ENCODE data around the gene ADTRP.

The ADTRP gene

DNA sequence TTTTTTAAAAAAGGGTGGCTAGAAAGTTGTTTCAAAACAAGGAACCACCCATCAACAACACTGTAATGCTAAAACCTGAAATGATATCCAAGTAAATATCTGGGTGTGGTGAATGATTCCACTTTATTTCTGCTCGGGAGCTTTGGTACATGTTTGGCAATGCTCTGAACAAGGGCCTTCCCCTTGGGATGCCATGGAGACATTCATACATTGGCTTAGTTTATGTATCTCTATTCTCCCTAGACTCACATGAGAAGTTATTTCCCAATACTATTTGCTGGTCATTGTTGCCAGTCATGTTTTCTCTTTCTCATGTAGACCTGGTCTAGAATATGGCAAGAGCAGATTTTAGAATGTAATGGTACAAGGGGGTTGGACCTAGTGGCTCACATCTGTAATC lies 22.9 kb downstream of the ADTRP start:
- no peak for DNase-seq (ENCODE audit: low read depth, low spot score)

DNA sequence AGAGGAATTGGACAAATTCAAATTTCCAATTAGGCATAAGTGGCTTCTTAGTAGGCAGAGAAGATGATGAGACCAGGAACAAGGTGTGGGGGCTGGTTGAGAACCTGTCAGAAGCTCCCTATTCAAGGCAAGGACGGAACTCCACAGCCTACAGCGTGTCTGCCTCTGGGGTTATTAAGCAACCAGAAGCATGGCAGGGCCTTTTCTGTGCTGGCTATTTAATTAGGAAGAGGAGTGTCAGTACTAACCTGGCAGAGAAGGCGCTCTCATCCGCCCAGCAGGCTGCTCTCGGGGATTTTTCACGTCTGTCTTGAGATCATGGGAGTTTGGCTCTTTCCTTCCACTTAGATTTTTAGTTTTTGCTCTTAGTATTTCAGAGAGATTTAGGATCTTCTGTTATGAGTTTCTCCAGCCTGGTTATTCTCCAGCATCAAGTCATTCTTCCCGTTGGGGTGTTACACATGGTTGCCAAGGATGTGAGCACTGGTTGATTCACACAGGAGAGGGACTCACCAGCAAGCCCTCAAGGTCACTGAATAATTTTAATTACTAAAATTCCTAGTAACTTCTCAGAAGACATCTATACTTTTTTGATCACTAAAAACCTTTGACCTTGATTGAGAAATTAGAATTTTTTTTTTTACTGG lies 23.9 kb downstream of the ADTRP start:
- DNase-seq (ENCODE audit: low read depth, low spot score), result no peak

DNA sequence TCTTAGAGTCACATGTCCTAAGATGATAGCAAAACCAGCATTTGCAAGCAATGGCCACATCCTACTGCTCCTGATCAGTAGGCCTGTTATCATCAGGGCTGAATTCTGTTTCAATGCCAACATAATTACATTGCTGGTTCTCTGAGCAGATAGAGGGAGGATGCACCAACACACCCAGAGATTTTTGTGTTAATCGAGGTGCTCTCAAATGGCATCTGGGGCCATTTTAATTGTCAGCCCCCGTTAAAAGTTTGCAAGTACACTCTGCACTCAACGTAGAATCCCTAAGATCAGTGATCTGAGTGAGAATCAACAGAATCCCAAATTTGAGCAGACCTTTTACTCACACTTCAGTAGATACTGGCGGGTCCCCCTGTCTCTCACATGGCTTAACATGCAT lies 24.8 kb downstream of the ADTRP start:
- no peak for DNase-seq (ENCODE audit: low read depth, low spot score)

DNA sequence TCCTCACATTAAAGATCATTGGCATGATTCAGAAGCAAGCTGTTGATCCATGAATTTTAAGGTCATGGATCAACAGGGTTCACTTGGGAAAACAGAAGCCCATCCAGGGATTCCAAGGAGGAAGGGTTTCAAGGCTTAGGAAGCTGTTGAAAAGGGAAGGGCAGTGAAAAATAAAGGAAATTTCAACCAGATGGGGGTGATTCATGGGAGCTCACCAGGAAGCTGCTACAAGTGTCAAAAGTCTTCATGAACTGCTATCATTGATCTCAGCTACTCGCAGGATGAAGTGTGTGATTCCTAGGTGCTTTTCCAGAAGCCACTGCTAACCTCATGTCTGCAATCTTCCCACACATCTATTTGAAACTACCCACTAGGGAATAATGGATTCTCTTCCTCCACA lies 26.2 kb downstream of the ADTRP start:
- DNase-seq (ENCODE audit: low read depth, low spot score), result no peak

DNA sequence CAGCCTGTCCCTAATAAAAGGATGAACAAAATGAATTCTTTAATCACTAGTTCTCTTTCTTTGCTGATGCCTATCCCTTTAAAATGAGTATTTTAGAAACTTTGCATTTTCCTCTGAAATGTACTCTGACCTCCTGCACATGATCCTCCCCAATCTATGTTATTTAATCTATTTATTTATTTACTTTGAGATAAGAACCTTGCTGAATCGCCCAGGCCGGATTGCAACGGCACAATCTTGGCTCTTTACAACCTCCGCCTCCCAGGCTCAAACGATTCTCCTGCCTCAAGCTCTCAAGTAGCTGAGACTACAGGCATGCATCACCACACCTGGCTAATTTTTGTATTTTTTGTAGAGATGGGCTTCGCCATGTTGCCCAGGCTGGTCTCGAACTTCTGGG lies 27.9 kb downstream of the ADTRP start:
- no peak for DNase-seq (ENCODE audit: low read depth, low spot score)

DNA sequence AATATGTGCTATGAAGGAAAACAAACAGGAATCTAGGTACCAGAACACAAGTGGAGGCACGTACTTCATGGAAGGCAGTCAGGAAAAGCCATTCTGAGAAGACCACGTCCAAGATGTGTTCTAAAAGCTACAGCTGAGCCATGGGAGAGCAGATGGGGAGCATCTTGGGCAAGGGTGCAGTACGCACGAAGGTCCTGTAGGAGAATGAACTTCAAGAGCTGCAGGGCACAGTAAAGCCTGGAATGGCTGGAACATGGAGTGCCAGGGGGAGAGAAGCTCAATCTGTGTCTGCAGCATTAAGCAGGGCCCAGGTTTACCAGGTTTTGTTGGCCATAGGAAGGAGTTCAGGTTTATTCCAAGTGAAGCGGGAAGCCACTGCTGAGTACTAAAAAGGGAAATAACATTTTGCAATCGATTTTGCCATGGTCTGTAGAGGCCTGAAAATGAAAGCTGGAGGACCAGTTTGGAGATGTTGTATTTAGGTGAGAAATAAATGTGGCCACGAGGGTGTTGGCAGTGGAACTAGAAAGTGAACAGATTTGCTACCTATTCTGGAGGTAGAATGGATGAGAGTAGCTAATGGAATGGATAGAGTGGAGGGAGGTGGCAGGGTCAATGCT lies 29.9 kb downstream of the ADTRP start:
- DNase-seq (ENCODE audit: low read depth, low spot score), result no peak

DNA sequence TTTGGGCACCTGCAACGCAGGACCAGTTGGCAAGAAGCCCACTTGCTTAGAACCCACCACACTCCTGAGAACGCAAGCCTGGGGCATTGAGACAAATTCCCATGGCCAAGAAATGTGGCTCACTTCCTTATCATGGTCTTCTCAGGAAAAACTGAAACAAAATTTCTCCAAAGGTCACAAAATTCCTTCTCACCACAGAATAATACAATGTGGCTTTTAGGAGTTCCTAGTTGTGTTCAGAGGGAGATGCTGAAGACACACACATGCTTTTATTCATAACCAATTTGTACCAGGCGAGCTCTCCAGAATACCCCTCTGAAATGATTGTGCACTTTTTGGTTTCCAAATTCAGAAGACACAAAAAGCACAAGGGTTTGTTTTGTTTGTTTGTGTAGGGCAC lies 31.6 kb downstream of the ADTRP start:
- no peak for DNase-seq (ENCODE audit: low read depth, low spot score)

DNA sequence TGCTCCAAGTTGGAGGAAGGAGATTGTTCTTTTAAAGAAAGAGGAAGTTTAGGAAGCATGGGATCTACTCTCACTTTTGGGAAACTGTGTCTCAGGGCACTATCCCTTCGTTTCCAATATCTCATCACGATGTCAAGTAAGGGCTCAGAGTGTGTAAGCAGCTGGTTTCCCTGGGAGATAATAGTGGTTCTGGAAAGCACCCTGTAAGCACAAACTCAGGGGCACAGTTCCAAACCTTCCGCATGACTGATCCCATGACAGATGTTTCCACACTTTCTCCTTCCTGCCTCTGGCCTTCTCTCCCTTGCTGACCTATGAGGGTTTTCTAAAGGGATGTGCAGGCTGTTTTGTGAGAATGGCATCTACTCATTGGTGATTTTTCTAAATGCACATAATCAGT lies 33.9 kb downstream of the ADTRP start:
- no peak for DNase-seq (ENCODE audit: low read depth, low spot score)

DNA sequence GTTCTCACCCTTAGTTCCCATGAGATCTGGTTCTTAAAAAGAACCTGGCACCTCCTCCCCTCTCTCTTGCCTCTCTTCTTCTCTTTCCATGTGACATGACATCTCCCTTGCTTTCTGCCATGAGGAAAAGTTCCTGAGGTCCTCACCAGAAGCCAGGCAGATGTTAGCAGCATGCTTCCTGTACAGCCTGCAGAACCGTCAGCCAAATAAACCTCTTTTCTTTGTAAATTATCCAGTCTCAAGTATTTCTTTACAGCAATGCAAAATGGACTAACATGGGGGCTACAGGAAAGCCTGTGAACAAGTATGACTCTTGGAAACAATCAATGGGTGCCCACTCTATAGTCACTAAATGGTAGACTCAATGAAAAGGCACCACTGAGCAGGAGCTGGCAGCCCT lies 34.5 kb downstream of the ADTRP start:
- no peak for DNase-seq (ENCODE audit: low read depth, low spot score)

DNA sequence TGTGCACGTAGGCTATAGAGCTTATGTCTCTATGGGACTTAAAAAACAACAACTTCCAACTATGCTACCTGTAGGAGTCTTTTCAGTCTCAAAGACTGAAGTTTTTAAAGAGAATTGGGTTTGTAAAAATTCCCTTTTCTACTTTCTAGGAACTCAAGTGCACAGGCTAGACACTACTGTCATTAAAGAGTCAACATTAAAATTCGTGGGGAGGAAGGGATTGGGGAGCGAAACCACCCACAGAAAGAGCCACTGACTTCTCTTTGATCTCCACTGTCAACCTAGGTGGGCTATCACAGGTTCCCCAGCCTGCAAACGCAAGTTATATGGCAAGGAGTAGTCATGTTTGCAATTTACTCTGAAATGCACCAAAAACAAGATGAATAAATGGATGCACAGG lies 37.7 kb downstream of the ADTRP start:
- DNase-seq (ENCODE audit: low read depth, low spot score), result no peak

DNA sequence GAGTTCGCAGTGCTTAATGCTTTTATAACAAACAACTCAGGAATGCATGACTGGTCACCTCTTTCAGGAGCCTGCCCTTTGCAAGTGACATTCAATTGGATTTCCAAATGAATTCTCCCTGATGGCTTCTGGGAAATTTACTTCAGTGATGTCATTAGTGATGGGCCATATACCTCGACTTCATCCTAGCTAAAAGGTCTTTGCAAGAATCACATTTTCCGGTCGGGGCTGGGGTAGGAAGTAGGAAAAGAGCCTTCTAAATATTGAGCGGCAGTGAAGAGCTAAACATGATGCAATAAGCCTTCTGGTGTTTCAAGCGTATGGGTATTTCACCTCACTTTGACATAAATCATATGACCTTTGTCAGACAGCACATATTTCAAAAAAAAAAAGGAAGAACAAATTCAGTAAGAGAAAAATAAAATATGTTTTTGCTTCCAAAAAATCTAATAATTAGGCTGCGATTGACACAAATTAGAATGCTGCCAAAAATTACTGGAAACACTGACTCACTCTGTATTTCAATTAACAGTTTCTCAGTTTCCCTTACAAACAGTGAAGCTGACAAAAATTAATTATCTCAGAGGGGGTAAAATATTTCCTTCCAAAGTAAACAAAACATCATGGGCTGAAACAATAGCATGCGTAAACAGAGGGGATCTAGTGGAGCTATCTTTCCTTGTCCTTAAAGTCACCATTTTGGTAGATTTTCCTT lies 39.8 kb downstream of the ADTRP start:
- no peak for DNase-seq (ENCODE audit: low read depth, low spot score)

DNA sequence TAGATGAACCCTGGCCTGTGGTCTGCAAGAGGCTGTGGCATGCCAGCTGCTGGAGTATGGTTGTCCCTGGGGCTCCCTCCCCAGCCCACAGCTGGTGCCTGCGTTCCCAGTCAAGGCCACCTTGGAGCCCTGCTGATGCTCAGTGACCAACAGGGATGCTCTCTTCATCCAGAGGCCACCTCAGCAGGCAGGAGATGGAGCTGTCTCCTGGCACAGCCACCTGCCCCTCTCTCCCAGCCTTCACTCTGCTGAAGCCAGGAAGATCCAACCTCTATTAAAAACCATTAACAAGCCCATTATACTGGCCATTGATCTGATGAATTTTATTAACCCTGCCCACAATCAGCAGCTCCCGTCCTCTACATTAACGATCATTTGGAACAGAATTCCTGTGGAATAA lies 40.4 kb downstream of the ADTRP start:
- no peak for DNase-seq (ENCODE audit: low read depth, low spot score)

DNA sequence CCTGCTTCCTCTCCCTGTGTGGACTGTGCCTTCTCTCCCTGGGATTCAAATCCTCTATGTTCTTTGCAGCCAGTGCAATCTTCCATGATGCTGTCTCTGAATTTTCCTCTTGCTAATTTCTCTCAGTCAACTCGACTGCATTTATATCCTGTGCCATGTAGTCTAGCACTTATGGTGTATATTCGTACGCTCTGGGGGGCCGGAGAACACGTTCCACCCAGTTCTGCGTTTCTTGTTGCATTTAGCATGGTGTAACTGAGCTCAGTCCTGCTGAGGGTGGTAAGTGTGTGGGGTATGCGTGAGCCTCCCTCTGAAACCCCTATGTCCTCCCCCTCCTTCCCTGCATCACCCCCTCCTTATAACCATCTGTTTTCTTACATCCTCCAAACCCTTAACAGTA lies 42.0 kb downstream of the ADTRP start:
- no peak for DNase-seq (ENCODE audit: low read depth, low spot score)

DNA sequence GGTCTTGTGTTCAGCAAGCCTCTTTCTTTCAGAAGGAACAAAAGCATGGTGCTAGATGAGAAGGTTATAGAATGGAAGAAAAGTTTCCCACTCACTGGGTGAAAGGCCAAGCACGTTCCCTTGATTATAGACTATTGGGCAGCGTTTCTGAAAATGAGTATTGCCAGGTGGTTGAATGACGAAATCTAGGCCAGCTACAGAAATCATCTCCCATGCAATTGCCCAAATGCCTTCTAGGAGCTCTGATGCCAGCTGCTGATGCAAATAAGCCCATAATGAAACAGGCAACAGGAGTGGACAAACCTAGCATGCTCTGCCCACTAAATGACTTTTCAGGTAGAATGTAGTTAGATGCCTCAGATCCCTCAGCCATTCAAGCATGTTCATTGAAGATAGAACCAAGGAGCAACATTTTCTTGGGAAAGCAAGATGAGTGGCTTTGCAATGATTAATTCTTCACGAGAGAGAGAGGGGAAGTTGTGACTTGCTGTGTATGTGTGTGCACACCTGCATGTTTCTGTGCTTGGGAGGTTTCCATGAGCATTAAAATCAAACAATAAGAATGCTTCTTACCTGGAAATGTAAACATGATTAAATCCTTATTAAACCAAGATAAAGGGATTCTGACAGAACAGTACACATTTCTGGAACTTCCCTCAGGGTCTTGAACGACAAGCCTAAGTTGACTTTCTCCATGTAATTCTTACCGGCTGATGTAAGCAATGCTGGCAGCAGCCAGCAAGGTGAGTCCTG lies 43.6 kb downstream of the ADTRP start:
- no peak for DNase-seq (ENCODE audit: low read depth, low spot score)

DNA sequence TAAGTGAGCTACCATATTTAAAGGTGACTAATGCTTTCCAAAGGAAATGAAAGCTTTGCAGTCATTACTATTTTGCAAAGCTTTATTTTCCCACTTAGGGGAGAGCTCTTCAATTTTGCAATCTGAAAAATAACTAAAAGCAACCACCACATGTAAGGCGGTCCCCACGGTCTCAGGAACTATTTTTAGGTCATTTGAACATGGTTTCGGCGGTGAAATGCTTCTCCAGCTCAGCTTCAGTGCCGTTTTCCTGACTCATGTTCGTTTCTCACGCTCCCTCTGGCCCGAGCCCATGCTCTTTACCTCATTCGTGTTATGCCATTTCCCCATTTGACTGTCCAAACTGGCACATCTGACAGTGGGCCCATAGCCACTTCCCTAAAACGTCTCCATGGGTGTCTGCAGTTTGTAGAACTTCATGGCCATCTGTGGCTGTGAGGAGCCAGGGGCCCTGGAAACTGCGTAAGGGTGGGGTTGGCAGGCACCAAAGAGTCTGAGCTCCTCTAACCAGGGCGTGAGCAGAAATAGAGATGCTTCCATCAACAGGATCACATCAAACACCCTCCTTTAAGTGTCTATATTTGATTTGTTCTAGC lies 46.5 kb downstream of the ADTRP start:
- DNase-seq (ENCODE audit: low read depth, low spot score), result no peak

DNA sequence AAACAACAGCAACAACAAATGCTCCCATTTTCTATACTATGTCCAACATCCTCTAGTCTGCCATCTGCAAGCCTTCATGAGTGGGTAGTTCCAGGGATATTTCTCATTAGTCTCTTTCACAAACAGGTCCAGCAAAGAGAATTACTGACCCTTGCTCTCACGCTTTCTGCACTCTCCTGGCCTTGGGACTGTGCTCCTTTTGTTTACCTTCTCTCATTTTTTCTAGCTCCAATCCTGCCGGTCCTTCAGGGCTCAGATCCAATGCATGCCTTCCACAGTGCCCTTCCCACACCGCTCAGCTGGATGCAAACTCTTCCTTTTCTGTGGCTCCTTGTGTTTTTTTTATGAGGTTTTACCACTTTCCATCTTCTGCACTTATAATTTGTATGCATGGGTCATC lies 47.2 kb downstream of the ADTRP start:
- DNase-seq (ENCODE audit: low read depth, low spot score), result no peak

DNA sequence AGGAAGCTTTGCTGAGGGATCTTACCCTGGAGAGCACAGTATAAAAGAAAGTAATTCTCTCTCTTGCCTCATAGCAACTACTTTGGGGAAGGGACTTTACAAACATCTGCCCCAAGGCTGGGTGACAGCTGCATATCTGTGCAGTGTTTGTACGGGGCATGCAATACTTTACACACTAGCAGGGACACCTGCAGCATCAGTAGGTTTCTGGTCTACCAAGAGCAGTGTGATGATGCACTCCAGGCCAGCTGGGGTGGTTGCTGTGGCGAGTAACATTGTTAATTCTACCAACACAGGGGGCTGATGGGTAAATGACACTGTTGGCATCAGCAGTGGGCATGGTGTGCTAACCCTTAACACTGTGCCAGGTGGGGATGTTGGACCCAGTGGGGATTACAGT lies 48.0 kb downstream of the ADTRP start:
- no peak for DNase-seq (ENCODE audit: low read depth, low spot score)

DNA sequence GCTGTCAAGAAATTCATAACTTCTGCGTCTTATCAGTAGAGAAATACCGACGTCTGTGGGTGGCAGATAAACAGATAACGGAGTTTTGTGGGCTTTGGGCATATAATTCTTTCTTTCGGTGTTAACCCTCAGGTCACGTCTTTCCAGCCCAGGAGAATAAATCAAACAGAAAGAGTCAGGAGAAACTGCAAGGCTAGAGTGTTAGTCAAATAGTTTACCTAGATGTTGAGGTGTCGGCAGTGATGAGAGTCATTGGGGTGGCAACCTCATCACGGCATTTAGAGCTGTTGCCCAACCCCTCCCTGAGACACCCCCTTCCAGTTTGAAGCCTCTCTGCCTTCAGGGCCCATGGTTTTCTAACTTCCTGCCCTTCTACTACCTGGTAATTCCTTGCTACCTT lies 49.5 kb downstream of the ADTRP start:
- DNase-seq (ENCODE audit: low read depth, low spot score), result no peak

DNA sequence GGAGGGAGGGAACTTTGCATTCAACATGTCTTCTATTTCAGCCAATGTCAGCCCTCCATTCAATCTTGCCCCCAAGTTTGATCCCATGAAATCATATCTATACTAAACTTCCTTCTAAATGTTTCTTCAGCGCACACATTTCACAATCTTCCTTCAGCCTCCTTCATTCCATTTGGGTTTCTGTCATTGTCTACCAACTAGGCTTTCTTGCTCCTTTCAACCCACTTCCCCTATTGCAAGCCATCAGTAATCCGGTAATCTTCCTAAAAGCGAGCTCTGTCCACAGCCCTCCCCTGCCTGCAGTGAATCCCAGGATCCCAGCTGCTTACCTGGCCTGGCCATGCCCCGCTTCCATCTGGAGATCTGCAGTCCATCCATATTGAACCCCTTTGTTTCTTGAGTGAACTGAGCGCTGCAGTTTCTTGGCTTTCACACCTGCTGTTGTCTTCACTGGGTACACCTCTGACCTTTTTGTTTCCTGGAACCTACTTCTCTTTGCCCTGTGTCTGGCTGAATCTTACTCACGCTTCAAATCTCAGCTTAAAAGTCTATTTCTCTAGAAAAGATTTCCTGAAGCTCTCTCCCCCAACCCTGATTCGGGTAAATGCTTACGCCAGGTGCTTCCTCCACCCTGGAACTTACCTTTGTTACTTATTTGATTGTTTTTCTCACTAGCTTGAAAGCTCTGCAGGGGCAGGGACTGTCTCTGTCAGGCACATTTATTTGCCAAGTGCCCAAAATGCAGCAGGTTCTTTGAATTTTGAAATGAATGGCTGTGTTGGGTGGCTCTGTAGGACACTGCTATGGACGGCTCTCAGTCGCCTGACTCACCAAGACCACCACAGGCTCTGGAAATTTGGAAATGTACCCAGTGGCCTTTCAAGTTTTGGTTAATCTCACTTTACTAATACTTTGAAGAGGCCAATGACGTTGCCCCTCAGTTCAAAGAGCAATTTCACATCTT lies 50.3 kb downstream of the ADTRP start:
- no peak for DNase-seq (ENCODE audit: low read depth, low spot score)

DNA sequence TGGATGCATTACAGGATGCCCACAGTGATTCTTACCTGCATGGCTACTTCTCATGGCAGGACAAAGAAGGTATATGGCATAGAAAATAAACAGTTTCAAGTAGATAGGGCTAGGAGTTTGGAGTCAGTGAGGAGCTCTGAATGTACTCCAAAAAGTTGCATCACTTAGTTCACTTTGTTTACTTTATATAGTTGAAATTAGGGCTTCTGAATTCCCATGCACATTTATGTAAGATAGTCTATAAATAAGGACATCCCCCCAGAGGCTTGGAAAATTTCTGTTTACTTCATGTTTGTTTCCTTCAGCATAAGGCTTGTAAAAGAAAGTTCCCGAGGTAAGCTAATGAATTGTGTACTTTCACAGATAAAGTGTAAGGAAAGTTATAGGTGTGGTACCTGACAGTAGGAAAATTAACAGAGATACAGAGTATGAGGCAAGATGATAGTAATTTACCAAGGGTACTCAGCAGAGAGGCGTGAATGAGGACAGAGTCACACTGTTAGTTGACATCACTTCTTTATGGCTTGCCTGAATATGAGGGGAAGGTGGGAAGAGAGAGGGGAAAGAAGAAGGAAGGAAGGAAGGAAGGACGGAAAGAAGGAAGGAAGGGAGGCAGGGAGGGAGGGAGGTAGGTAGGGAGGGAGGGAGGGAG lies 51.1 kb downstream of the ADTRP start:
- DNase-seq (ENCODE audit: low read depth, low spot score), result no peak

DNA sequence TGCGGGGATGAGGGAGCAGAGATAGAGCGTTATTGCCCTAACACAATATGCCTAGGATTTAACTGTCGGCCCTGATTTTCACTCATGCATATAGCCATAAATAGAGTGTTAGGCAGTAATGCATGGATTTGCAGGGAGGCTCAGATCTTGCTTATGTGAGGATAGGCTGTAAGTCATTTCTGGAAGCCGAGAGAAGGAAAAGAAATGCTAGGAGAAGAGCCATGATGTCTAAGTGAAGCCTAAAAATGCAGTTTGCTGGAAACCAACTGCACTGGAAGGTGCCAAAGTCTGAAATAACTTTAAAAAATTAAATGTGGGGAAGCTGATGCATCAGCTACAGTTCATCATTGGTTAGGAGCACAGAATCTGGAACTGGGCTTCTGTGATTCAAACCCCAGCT lies 54.3 kb downstream of the ADTRP start:
- DNase-seq (ENCODE audit: low read depth, low spot score), result no peak

Measured in activated CD4-positive, CD25-positive, alpha-beta regulatory T cell treated with anti-CD3 and anti-CD28 coated beads, Interleukin-2, amount 50 U/mL, for 16 hours (primary cell).